GM18951 (cell line): ENCODE results near the gene GSG1L.

ENCODE experiments used
- POLR2A ChIP-seq: IDR thresholded peaks from 4 replicates; pipeline ENCODE4 v1.6.1; 2011; ENCODE audit warnings: mild to moderate bottlenecking; ENCODE audit not compliant: insufficient read length, insufficient read depth; ENCODE audit errors: extremely low read depth
- in situ Hi-C: fragments of 300-500 bp; cut with MboI; formaldehyde crosslinking; loops from one replicate; pipeline ENCODE4 v1.12.0; 2022; ENCODE audit warnings: low sequenced_read_pairs, mixed read lengths, inconsistent platforms; ENCODE audit not compliant: unreplicated experiment

GSG1L gene

DNA sequence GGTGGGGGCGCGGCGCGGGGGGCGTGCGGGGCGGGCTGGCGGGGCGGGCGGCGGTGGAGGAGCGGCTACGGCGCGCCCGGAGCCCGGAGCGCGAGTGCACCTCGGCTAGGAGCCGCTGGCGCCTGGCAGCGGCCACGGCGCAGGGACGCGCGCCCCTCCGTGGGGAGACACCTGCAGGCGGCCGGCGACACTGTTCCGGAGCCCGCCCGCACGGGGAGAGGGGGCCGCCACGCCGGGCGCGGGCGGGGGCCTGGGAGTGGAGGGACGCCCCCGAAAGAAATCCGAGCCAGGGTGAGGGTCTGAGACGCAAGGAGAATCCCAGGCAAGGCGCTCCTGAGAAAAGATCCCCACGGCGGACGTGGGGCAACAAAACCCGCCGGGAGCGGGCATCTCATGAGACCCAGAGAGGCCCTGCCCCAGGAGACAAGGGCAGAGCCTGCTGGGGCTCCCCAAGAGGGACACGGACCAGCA is at the start of gene GSG1L:
GSG1L (minus strand) TSS at position 124 of the 471 bp plus-strand sequence. CDS start 290 bp downstream, outside the sequence.
- TF ChIP-seq POLR2A, result no peak
- in situ Hi-C loops, result no loop called here

DNA sequence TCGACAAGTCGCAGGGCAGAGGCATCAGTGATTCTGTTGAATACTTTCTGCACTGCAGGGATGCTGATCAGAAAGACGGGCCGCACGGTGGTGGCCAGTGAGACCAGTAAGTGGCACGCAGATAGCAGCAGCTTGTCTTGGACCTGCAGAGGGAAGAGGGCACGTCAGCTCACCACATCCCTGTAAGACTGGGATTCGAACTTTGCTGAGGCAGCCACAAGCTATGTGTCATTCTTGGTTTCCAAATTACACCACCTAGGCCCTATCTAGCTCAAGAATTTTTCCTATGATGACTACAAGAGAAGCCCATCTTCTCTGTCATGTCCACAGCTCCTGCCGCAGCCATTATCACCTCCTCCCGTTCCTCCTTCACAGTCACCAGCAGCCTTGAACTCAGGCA is 49.4 kb upstream of the GSG1L start:
- in situ Hi-C loops, result no loop called here
- no peak for TF ChIP-seq POLR2A

DNA sequence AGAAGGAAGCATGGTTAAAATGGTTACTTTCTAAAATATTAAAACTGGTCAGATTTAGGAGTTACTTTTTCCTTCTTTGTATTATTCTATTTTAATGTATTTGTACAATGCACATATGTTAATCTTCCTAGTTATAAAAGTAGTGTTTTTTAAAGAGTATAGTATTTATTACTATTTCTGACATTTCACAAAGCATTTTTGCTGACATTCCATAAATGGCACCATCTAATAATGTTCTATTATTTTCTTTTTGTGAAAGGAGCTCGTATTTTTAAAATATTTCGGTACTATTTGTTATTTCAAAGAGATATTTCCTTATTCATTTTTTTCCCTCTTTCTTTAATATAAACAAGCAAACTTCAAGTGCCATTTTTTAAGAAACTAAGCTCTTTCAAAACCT is 47.5 kb upstream of the GSG1L start:
- TF ChIP-seq POLR2A, result no peak
- in situ Hi-C loops, result no loop called here

DNA sequence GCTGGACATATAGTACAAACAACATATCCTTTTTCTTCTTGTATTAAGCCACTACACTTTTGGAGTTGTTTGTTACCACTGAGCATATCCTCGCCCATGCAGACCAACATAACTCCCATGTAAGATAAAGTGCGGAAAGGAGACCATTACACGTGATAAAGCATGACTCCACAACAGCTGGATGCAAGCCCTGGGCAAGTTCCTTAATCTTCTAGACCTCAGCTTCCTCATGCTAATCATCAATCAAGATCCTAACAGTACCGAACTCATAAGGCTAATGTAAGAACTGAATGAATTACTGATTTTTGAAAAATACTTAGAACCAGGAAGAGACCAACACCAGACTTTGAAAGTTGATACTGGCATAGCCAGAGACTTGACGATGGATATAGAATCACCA is 47.0 kb upstream of the GSG1L start:
- in situ Hi-C loops, result no loop called here
- TF ChIP-seq POLR2A, result no peak

DNA sequence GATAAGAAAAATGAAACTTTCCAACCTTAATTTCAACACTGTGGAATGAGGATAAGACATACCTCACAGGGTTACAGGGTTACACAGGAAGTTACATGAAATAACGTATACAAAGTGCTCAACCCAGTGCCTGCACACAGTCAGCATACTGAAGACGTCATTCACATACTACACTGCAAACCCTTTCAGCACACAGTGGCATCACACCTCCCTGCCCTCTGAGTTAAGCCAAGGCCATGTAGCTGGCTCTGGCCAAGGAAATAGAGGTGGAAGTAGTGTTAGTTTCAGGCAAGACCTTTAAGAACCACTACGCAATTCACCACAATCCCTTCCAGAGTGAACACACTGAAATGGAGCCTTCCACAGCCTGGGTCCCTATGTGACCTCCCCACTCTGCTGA is 46.6 kb upstream of the GSG1L start:
- no peak for TF ChIP-seq POLR2A
- in situ Hi-C loops, result no loop called here

DNA sequence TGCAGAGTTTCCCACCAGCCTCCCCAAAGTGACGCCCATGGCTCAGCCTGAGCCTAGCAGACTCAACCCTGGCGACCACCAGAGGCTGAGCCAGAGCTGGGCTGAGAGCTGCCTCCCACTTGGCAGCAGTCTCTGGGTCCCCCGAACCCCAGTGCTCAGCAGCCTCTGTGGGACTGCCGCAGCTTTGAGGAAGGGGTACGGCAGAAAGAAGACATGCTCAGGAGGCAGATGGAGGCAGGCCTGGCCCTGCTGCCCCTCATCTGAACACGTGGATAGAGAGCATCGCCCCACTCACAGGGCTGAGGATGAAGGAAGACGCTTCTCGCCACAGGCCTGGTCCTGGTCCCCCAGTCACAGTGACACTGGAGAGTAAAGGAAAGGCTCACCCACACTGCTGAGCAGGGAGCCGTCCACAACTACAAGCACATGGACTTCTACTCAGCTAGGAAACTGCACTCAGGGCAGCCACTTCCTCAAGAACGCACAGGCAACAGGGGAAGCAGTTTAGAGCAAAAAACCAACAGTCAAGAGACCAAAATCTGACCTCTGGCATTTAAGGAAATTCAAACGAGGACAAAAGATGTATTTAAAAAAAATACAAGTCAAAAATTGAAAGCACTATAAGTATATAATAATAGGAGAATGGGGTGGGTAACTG is 45.2 kb upstream of the GSG1L start:
- TF ChIP-seq POLR2A, result no peak
- in situ Hi-C loops, result no loop called here

DNA sequence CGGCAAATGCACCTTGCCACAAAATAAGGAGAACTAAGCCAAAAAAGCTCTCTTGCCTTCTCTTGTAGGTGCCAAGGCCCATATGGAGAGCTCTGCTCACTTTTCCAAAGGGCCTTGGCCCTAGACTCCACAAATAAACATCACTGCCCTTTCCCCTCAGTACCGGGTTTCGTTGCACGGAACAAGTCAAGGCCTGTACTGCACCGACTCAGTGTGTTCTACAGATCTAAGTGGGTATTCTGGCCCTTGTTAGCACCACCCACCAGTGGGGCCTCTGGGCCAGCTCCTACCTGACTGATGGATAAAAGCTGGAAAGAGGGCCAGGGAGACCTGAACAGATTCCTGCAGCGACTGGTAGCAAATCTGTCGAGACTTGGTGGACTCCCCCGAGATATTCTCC is 43.7 kb upstream of the GSG1L start:
- no peak for TF ChIP-seq POLR2A
- in situ Hi-C loops, result no loop called here

DNA sequence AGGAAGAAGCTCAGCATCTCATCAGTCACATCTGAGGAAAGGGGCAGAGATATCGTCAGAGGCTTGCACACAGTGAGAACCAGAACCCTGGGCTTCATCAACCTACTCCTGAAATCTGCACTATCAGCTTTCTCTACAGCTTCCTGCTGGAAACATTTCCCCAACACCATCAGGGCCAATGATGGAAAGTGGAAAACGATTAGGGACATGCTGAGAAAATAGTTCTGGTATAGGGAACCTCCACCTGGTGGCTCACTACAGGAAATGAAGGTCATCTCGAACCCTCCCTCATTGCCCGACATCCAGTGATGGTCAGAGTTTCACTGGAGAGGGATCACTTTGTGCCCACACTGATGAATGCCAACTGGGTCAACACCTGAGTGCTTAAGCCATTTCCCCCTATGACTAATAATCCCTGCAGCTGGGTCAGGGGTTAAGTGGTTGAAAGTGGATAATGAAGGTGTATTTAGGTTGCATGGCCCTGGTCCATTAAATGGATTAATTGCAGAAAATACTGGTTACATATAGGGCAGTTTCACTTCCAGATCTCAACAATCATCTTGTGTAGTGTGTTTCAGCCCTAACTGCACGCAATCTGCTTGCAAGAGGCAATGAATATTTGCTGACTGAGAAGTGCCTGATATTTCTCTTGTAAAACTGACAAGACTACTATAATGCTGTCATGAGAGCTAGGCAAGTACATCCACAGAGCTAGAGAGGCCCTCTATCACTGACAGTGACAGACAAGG is 43.1 kb upstream of the GSG1L start:
- TF ChIP-seq POLR2A, result no peak
- in situ Hi-C loops, result no loop called here

DNA sequence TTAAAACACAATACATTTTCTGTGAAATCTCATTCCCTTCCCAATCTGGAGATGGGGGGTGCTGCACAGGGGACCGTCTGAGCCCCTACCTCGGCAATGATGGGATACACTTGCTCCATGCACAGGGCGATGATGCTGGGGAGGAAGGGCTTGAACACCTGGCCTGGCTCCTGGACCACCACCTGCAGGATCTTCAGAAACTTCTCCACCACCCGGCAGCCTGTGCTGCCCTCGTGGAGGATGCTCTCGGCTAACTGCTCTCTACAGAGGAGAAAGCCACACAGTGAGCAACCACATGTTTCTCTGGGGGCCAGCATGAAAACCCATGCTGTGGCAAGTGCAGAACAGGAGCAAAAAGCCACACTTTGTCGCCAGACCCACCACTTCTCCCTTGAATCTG is 42.4 kb upstream of the GSG1L start:
- no peak for TF ChIP-seq POLR2A
- in situ Hi-C loops, result no loop called here

DNA sequence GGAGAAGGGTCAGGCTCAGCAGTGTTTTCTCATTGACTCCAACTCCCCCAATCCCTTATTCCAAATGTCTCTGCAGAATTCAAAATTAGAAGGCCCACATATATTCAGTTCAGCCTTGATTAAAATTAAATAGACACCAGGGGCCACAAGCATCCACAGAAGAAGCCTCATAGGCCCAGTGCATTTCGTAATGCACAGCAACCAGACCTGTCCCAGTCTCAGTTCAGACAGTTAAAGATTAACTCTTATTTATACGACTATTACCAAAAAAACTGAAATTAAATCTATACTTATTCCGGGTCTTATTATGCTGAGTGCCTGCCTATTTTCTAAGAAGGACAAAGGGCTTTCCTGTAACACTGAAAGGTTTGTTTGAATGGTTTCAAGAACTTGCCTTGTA is 41.8 kb upstream of the GSG1L start:
- TF ChIP-seq POLR2A, result no peak
- in situ Hi-C loops, result no loop called here

DNA sequence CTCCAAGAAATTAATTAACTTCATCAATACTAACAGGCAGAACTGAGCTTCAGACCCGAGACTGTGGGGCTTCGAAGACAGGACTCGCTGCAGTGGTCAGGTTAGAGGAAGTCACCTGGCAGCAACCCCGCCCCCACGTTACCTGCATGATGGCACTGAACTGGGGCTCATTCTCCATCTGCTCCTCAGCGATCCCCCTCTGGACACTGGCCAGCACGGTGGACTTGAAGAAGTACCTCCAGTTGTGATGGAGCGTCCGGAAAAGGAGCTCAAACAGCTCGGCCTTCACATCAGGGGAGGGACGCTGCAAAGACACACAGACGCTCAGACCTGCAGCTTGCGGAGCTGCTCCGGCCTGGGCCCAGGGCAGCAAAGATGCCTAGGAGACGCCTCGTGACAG is 40.9 kb upstream of the GSG1L start:
- TF ChIP-seq POLR2A, result no peak
- in situ Hi-C loops, result no loop called here

DNA sequence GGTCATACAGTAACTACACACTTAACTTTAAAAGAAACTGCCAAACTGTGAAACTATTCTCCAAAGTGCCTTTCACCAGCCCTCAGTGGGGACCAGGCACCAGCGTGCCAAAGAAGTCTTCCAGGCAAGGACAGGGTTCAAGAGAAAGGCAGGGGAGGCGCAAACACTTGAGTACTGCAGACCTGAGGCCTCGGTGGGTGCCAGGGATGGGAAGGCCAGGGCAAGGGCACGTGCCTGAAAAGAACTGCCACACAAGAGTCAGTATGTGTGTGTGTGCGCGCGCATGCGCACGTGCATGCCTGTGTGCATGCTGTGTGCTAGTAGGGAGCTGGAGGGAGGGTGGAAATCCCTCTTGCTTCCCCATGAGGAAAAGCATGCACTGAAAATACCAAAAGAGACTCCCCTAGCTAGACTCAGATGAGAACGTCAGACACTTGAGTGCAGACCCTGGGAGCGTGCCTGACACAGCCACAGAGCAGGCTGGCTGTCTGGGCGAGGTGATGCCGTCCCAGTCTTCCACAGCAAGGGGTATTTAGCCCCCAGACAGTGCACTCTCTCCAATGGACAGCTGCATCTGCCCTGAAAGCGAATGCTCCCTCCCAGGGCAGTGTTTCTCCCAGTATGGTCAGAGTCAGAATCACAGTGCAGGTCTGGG is 40.1 kb upstream of the GSG1L start:
- TF ChIP-seq POLR2A, result no peak
- in situ Hi-C loops, result no loop called here

DNA sequence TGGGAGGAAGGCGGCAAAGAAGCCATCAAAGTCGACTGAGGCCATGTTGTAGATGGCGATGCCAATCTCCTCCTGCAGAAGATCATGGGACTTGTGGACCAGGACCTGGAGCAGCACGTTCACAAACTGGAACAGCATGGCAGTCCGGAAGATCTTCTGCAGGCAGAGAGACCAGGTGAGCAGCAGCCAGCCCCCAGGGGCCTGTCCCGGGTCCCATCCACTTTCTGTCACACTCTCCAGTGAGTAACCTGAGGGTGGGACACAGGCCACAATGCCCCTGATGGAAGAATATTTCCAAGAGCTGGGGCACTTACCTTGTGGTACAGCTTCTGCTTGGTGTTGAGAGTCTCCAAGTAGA is 38.0 kb upstream of the GSG1L start:
- in situ Hi-C loops, result no loop called here
- no peak for TF ChIP-seq POLR2A

DNA sequence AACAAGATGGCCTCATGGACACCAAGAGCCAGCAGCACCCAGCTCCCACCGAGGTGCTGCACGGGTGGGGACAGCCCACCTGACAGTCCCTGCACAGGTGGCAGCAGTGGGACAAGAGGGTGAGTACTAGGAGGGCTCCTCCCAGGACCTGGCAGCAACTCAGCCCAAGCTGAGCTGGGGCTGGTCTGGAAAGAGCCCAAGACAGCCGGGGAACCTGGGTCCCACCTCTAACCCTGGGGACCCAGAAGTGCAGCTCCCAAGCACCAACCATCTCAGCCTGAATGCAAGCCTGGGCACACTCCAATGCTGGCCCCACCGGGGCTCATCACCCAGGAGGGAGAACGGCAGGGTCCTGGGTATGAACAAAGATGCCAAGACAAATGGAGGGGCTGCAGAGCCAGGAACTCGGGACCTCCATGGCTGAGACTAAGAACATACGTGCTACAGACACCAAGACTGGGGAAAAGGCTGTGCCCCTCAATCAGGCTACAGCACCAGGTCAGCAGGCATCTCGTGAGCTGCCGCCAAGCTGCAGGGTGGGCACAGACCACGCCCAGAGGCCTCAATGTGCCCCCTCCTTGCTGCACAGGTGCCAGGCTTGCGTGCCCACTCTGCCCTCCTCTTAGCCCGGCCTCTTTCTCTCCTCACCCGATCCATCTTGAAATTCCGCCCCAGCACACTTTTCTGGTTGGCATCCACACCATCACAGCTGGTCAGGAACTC is 37.5 kb upstream of the GSG1L start:
- no peak for TF ChIP-seq POLR2A
- in situ Hi-C loops, result no loop called here
